GM23248 (cell line): ENCODE data around the gene PIK3R1.

Experiments
- EZH2 ChIP-seq: fragments of 200-600 bp; sonication (generic); IDR thresholded peaks from 2 replicates; pipeline ENCODE4 v1.6.1; 2018; ENCODE audit warnings: antibody characterized with exemption, mild to moderate bottlenecking; ENCODE audit not compliant: insufficient read depth, poor library complexity, severe bottlenecking
- EZH2phosphoT487 ChIP-seq: fragments of 200-600 bp; sonication (generic); IDR thresholded peaks from 2 replicates; pipeline ENCODE4 v1.6.1; 2018; ENCODE audit warnings: antibody characterized with exemption, moderate library complexity, mild to moderate bottlenecking, low read depth; ENCODE audit not compliant: insufficient read depth

GRCh38 chr5:68337235-68337634 is 121.7 kb downstream of the PIK3R1 start:
- TF ChIP-seq EZH2phosphoT487: no peak
- TF ChIP-seq EZH2: no peak
